NCI-H2171 treated with DMSO at 0.1 percent for 48 hours (cell line): ENCODE results near the gene DGKI.
A peak's percentile ranks its signal among the peaks of the same experiment; 100 is the strongest.

Experiments used
- DNase-seq: peaks from one replicate; lab custom pipeline; 2025; lab: John Stamatoyannopoulos, UW

The DGKI gene

DNA sequence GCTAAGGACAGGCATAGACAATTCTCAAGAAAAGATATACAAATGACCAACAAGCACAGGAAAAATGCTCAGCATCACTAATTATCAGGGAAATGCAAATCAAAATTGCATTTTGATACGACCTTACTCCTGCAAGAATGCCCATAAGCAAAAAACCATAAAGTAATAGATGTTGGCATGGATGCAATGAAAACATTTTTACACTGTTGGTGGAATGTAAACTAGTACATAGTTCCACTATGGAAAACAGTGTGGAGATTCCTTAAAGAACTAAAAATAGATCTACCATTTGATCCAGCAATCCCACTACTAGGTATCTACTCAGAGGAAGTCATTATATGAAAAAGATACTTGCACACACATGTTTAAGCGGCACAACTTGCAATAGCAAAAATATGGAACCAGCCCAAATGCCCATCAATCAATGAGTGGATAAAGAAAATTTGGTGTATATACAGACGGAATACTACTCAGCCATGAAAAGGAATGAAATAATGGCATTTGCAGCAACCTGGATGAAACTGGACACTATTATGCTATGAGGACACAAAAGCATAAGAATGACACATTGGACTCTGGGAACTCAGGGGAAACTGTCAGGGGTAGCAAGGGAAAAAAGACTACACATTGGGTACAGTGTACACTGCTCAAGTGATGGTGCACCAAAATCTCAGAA lies 59.3 kb downstream of the DGKI start:
- DNase-seq = no peak

DNA sequence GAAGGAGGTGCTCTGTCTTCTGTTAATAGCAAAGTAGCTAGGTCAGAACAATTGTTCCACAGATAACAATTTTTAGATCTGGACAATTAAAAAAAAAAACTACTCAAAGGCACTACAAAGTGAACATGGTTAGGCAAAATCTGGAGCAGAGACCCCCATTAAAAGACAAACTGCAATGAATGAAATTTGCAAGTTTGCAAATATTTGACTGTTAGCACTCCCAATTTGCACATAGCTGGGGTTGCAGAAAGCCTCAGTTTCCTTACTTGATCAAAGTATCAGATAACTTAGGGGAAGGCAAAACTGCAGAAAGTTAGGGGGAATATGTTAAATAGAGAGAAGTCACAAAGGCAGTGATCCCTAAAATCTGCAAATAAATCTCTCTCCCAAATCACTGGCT lies 68.3 kb downstream of the DGKI start:
- no peak for DNase-seq

DNA sequence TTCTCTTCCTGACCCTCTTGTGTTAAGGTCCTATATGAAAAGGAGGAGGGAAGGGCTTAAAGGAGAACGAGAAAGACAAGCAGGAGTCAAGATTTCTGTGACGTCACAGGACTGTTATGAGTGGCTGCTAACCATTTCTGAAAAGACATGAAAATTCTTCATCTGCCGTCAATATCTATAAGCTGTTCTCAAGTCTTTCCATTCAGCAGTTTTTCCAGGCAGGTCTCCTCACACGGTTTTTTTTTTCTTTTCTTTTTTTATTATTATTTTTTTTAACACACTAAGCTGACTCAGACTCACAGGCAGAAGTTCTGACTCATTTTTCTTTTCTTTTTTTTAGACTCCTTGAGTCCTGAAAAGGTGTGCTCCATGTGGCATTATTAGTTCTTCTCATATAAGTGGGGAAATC lies 72.0 kb downstream of the DGKI start:
- DNase-seq = no peak

DNA sequence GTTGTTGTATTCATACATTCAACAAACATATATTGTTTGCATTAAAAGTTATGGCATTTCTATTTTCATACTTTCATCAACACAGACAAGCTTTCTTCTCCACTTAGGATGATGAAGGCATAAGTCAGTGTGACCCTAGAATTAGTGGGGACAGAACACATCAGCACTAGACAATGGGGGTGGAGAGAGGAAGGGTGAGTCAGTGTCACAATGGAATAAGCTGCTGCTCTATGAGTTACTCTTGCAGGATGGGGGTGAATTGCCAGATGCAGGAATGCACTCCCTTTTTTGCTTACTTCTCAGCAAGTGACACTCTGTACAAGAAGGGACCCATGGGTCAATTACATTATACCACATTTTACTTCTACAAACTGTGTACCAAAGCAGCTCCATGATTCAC lies 74.0 kb downstream of the DGKI start:
- no peak for DNase-seq

DNA sequence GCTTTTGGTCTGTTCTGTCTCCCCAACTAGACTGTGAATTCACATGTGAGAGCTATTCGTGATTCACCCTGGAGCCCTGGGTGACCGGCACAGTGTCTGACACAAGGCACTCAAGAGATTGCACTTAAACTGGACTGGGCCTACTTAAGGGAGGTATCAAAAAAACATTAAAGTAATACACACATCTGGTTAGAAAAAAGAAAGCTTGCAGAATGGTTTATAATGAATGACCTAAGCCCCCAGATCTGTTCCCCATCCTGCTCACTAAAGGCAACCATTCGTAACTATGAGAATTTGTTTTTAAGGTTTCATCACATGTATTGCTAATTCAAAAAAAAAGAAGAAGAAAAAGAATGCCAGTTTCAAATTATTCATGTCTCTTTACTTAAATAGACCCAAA lies 74.5 kb downstream of the DGKI start:
- no peak for DNase-seq

DNA sequence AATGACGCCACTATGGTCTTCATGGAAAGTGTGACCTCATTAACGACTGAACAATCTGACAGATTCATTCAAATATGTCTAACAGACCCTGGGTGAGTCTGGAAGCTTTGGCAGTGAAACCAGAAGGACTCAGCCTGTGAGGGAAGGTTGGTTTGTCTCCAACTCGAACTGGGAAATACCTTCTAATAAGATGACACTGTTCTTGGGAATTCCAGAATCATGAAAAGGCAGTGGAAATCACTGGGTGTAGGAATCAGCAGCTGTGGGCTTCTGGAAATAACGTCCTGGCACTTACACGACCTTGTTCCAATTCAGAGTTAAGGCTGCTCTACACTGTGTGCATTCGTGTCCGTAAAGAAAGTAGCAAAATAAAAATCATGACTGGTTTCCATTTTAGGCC lies 75.1 kb downstream of the DGKI start:
- no peak for DNase-seq

DNA sequence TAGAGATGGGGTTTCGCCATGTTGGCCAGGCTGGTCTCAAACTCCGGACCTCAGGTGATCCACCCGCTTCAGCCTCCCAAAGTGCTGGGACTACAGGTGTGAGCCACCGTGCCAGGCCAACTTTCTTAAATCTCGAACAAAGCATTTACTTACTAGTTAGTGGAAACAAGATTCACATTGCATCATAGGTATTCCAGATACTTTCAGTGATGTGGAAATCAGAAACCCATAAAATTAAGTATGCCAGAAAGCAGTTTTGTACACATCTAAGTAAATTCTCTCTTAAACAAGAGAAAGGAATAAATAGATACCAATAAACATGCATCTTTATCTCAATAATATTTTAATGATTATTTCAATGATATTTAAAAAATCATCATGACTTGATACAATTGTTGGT lies 75.5 kb downstream of the DGKI start:
- DNase-seq = no peak

DNA sequence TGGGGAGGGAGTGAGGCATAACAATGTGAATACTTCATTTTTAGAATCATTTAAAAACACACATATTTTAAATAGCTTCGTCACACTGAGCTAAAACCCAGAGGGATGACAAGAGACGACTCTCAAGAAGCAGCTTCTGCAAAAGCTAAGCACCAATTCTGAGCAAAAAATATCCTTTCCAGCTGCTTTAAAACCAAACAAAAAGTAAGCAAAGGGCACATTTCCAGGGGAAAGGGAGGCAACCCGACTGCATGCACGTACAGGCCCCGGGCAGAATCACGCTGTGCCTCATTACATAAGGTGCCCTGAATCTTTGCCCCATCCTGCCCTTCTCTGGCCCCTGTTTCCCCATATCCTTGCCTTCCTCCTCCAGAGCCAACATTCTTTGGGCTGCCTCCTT lies 78.4 kb downstream of the DGKI start:
- DNase-seq = no peak

DNA sequence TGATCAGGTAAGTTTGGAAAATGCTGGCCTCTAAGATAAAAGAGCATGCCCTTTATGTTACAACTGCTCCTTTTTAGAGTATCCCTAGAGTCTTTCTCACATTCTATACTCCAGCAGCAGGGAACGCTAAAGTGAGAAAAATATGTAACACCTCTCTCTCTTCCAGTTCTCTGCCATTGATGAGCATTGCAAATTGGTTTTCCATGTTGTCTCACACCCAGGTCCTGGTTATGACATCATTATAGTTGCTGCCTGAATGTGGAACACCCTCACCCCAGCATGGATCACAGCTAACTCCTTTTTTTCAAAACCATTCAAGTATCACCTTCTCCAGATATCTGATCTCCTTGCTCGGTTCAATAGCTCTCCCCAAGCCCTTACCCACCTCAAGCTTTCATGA lies 84.4 kb downstream of the DGKI start:
- no peak for DNase-seq

DNA sequence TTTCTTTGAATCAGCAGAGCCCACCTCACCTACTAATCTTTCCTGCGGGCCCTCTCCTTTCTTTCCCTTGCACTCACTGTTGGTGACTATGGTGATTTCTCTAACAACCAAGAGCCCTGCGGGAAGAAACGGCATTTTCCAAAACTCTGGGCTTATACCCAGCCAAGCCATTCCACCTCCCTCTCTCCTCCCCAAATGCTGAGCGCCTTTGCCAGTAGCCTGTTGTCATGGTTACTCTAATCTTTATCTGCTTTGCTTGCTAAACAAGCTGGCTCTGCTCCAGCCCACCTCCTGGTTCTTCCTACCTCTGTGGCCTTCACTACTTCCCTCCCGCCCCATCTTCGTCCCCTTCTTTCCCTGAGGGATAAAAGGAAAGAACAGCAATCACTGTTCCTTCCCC lies 86.7 kb downstream of the DGKI start:
- peak; percentile 12 for DNase-seq

DNA sequence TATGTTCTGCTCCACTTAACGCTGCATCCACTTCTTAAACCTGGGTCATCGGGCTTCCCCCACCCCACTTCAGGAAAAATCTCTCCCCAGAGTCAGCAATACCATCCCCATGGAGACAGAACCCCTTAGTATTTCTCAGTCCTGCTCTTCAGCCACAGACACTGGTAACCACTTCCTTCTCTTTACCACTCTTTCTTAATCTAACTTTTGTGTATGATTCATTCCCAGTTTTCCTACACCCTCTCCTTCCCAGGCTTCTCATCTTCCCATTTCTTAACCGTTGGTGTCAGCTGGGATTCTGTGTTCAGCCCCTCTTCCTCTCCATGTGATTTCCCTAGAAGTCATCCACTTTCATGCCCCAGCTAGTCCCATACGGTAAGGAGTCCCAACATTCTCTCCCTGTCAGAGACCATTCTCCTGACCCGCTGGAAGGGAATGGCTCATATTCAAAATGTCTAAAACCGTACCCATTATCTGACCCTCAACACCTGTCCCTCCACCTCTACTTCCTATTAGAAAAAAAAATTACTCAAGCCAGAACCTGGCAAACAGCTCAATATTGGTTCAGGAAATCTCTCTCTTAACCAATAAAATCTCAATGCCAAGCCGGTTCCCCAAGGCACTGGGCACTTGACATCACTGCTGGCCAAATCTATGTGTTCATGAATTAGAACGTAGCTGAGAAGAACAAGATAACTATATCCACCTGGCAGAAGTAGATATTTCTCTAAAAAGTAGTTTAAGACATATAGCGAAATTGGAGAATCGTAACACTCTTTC lies 89.4 kb downstream of the DGKI start:
- DNase-seq = no peak

DNA sequence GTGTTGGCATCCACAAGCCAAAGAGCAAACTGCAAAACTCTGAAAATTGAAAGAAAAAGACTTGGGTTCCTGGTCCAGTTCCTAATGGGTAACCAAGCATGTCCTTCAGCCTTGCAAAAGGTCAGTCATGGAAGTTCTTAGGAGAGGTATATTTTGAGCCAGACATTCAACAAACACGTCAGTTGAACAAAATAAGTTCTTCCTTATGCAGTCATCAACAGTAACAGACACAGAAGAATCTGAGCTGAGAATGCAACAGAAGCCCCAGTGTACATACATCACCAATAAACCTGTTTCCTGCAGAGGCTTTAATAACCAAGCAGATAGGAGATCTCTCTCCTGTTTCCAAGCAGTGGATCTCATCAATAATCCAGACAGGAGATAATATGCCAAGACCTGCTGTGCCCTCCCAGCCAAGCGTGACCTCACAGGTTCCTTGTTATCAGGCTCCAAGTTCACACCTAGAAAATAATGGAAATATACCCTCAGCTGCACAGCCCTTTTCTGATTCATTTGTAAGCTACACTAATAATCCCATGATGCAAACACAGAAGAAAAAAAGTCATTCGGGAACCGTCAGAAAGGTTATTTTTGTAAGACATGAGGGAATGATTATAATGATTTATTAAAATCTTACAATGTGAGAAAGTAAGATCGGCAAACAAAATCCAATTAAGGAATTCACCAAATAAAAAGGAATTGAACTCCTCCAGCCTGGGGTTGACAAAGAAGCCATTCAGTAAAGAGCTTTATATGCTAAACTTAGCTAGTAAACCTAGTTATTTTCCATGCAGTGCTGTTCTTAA lies 90.7 kb downstream of the DGKI start:
- DNase-seq = no peak

DNA sequence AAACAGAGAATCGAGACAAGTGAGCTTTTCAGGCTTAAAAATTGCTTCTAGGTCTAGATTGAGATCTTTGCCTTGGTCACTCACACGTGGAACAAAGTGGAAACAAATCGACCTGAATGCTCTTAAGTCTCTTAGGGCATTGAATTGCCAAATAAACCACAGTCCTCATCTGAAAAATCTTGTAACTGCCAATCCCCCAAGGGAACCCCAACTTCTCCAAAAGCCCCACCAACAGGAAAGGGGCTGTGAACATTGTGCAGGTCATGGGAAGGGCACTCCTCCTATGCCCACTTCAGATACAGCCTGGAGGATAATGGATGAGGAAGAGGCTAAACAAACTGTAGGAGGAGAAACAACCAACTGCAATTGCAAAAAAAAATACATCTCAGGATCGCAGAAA lies 91.3 kb downstream of the DGKI start:
- no peak for DNase-seq

DNA sequence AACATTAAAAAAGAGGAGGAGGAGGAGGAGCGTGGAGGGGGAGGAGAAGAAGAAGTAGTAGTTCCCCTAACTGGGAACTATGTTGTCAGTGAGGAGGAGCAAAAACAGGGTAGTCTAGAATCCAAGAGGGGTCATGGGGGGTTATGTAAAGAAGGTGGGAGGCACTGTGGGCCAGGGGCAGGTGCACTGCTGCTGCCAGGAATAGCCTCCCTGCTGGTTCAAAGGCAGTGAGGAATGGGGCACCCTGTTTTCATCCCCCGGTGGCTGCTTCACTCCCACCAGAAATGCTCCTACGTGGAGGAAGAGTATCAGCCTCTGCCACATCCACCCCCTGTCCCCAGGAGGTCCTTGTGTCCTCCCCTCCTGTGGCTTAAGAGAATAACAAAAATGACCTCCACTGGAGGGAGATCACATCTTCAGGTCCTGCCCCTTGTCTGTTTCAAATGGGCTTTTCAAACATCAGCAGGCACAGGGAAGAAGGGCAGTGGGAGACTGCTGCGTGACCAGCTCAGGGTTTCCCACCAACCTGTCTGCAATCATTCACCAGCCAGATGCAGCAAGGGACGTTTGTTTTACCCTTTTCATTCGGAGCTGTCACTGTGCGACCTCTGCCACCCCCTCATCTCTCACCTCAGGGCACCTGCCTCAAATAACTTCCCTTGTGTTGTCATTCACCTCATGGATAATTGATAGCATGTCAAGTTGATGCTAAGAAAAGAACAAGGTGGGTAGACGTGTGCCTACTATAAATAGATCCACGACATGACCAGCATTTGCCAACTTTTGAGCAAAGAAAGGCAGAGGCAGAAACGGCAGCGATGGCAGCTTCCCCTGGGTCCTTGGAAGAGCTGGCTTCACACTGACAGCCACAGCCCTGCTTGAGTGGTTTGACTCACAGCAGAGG lies 92.6 kb downstream of the DGKI start:
- DNase-seq = no peak

DNA sequence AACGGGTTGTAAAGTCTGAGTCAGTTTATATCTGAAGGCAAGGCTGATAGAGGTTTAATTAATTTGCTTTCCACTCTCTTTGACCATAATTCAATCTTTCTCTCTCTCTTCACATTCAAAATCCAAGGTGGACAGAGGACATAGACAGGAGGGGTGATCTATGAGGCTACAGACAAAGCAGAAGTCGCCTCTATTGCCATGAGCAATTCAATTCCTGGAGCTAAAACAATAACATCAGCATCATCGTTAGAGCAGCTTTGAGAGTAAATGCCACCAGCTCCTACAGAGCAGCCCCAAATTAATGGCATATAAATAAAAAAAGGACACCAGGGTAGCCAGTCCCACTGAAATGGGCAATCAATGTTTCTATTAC lies 93.2 kb downstream of the DGKI start:
- DNase-seq = no peak

DNA sequence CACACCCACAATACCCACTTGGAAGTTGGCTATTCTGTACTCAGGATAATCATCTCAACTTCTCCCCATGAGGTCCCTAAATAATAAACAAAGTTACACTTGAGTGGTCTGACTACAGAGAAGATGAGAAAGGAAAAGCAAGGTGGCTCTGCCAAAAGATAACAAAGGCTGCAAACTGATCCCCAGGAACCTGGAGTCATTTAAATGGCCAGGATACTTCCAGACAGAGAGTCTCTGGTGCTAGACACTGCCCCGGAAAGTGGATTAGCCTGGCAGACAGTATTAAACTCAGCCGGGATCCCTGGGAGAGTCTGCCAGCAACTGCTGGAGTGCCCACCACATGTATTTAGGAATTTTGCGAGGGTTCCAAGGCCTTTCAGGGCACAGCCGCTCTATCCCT lies 93.7 kb downstream of the DGKI start:
- no peak for DNase-seq

DNA sequence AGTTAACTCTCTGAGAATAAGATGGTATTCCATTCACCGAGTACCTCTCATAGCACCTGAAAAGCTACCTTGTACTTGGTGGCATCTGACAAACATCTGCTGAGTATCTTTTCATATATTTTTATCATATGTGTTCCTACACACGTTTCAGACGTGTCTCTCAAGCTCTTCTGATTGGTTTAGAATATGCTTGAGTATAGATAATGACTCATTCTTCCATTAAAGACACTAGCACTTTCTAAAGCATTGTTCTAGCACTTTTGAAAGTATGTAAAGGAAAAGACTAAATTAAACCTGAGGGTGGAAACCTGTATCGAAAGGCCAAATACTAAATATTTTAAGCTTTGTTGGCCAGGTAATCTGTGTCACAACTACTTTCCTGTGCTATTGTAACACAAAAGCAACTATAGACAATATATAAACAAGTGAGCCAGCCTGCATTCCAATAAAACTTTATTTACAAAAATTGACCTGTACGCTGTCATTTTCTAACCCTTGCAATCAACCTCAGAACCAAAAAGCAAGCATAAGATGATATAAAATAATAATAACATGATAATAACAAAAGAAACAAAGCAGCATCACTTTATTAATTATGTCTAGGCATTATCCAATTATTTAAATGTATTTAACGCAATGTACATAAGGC lies 95.3 kb downstream of the DGKI start:
- DNase-seq = no peak

DNA sequence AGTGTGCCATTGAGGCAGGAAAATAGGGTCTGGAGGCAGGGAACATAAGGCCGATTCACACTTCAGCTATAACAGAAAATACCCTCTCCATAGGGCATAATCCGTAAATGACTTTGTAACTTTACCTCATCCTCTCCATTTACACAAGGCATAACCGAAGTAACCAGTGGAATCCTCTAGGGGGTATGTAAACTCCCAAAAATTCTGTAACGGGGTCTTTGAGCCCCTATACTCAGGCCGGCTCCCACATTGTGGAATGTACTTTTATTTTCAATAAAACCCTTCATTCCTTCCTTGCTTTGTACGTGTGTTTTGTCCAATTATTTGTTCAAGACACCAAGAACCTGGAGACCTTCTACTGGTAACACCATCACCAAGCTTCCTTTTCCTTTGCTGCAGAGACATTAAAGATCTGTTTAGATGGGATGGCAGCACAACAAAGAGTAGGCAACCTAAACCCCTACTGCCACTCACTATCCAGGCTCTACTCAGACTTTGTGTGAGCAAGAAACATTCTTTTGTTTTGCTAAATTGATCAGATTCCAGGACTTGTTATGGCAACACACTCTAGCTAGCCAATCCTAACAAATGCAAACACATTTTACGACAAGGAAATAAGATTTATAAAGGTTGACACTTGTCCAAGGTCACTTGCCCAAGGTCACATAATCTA lies 99.3 kb downstream of the DGKI start:
- DNase-seq = no peak

DNA sequence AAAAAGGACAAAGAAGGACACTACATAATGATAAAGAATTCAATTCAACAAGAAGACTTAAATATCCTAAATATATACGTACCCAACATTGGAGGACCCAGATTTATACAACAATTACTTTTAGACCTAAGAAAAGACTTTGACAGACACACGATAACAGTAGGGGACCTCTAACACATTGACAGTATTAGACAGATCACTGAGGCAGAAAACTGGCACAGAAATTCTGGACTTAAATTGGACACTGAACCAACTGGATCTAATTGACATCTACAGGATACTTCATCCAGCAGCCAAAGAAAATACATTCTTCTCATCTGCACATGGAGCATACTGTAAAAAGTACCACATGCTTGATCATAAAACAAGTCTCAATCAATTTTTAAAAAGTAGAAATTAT lies 103.8 kb downstream of the DGKI start:
- DNase-seq = no peak

DNA sequence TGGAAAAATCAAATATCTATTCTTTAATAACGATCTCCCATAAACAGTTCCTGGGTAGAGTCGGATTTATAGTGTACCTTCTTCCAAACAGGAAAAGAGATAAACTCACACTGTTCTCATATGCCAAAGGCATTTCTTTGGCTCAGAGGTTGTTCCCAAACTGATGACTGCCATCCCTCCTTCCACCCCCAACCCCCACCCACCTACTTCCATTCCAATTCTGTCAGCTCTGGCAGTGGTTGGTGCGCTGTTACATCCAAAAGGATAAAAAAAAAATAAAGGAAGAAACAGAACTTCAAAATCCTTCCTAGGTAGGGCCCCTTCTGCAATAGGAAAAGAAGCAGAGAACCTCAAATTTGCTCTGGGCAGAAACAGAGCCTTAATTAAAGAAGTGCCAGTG lies 104.7 kb downstream of the DGKI start:
- no peak for DNase-seq

DNA sequence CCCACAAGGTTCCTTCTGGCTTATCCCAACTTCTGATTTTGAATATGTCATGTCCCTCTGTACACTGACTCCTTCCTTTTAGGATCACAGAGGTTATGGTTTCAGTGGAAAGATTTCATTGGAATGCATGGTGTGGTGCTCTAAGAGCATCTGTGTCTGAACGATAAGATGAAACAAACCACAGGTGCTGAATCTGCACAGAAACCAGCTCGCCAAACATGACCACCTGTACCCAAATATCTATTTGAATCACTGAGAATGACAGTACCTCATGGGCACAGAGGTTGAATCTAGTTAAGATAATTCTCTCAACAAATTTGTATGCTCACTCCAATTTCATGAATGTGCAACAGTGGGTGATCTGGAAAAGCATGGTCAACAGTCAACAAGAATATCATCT lies 105.3 kb downstream of the DGKI start:
- no peak for DNase-seq
